ENCODE data around the gene CD226.

The CD226 gene

DNA sequence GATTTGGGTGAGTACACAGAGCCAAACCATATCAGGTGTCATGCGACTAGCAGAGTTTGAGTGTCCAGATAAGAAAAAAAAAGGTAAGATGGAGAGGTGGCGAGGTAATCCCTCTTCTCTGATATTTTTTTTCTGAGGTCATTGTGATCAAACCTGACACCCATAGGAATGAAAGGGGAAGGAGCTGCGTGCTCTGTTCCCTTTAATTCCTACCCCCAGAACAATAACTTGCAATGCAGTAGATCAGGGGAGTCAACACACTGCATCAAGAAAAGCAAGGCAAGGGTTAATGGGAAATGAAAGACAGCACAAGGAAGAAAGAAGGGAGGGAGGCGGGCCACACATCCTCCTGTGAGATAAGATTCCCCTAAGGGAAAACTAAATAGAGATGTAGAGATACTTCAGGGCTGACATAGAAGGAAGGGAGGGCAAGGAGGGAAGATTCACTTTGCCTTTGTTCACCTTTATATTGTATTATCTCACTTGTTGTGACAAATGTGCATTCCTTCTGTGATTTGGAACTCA is 132.8 kb downstream of the CD226 start:
- no peak for DNase-seq (ENCODE audit: low spot score)

GRCh38 chr18:69813559-69813958 is 134.1 kb downstream of the CD226 start:
- no peak for DNase-seq (ENCODE audit: low spot score)

- DNase-seq (ENCODE audit: low spot score): no peak
These were observed 139.3 kb downstream of the CD226 start for GRCh38 chr18:69808399-69808798.

GRCh38 chr18:69804776-69805501 is 142.7 kb downstream of the CD226 start:
- DNase-seq (ENCODE audit: low spot score): no peak

All from hematopoietic multipotent progenitor cell treated with erythropoietin and hydrocortisone succinate and interleukin-3 and kit ligand, for 17 days (in vitro differentiated cells).